H1 (cell line): Measurements from ENCODE around the gene TEKT1.

ENCODE experiments used
- ASH2L ChIP-seq: fragments of 200-600, 300-600 bp; sonication (generic); IDR thresholded peaks from one replicate; pipeline ENCODE4 v1.7.1; 2017; ENCODE audit warnings: low read length
- CEBPB ChIP-seq: IDR thresholded peaks from 2 replicates; pipeline ENCODE4 v1.6.1; 2012; ENCODE audit warnings: low read depth, low read length
- CREB1 ChIP-seq: IDR thresholded peaks from 2 replicates; pipeline ENCODE4 v1.6.1; 2012; ENCODE audit warnings: inconsistent platforms
- CTCF ChIP-seq, 3 experiments: IDR thresholded peaks; 1 replicate in 2 of 3; 2 replicates in 1 of 3; pipeline versions ENCODE4 v1.5.1 to v1.6.1; 2011; ENCODE audit warnings: low read length in 3 of 3, mild to moderate bottlenecking in 3 of 3, inconsistent platforms in 2 of 3, low read depth in 1 of 3, moderate library complexity in 1 of 3; ENCODE audit not compliant: insufficient read depth in 1 of 3; ENCODE audit errors: control extremely low read depth in 1 of 3
- EP300 ChIP-seq, 2 experiments: IDR thresholded peaks; 1 replicate in 1 of 2; 2 replicates in 1 of 2; pipeline ENCODE4 v1.6.1; 2011 to 2012; ENCODE audit warnings: low read depth in 2 of 2, low read length in 2 of 2, mild to moderate bottlenecking in 2 of 2, borderline replicate concordance in 1 of 2, inconsistent platforms in 1 of 2, moderate library complexity in 1 of 2
- FOSL1 ChIP-seq: IDR thresholded peaks from 2 replicates; pipeline ENCODE4 v1.6.1; 2011; ENCODE audit warnings: mild to moderate bottlenecking, low read depth, low read length, moderate library complexity; ENCODE audit not compliant: insufficient read depth
- HDAC2 ChIP-seq, 2 experiments: fragments of 300-600 bp in 1 of 2; sonication (generic) in 1 of 2; IDR thresholded peaks; 2 replicates each; pipeline ENCODE4 v1.6.1; 2011 to 2012; ENCODE audit warnings: low read depth in 2 of 2, low read length in 2 of 2, mild to moderate bottlenecking in 2 of 2, moderate library complexity in 2 of 2, borderline replicate concordance in 1 of 2, inconsistent platforms in 1 of 2
- POLR2A ChIP-seq, 2 experiments: IDR thresholded peaks; 1 replicate in 1 of 2; 2 replicates in 1 of 2; pipeline ENCODE4 v1.6.1; 2011; ENCODE audit warnings: low read depth in 2 of 2, low read length in 2 of 2, mild to moderate bottlenecking in 2 of 2; ENCODE audit errors: control extremely low read depth in 1 of 2
- POLR2AphosphoS5 ChIP-seq: IDR thresholded peaks from 2 replicates; pipeline ENCODE4 v1.6.1; 2011; ENCODE audit warnings: low read depth, low read length
- SAP30 ChIP-seq: fragments of 300-600 bp; sonication (generic); IDR thresholded peaks from 2 replicates; pipeline ENCODE4 v1.7.1; 2012; ENCODE audit warnings: low read length, moderate library complexity, mild to moderate bottlenecking, inconsistent platforms; ENCODE audit not compliant: insufficient read depth, insufficient replicate concordance
- SP1 ChIP-seq: IDR thresholded peaks from 2 replicates; pipeline ENCODE4 v1.6.1; 2011; ENCODE audit warnings: low read depth, low read length
- SP4 ChIP-seq: IDR thresholded peaks from 2 replicates; pipeline ENCODE4 v1.6.1; 2012; ENCODE audit warnings: low read length, inconsistent platforms

GRCh38 chr17:6772016-6772415 lies 59.5 kb downstream of the TEKT1 start:
- TF ChIP-seq POLR2AphosphoS5 (no peak), CTCF (IDR thresholded peaks at IDR 0.05; ENCODE audit: control extremely low read depth in 1 of 3, insufficient read depth in 1 of 3, low read depth in 1 of 3, low read length in 3 of 3) (no peak), ASH2L (no peak), FOSL1 (no peak), SP4 (no peak), CEBPB (no peak), POLR2A (IDR thresholded peaks at IDR 0.05; ENCODE audit: control extremely low read depth in 1 of 2, low read depth in 2 of 2, low read length in 2 of 2) (no peak), SAP30 (no peak), EP300 (IDR thresholded peaks at IDR 0.05; ENCODE audit: borderline replicate concordance in 1 of 2, low read depth in 2 of 2, low read length in 2 of 2) (no peak), SP1 (no peak), CREB1 (no peak), HDAC2 (IDR thresholded peaks at IDR 0.05; ENCODE audit: borderline replicate concordance in 1 of 2, low read depth in 2 of 2, low read length in 2 of 2) (no peak)
